HAP-1 (cell line): ENCODE results near the gene SLC25A34.
"Not testable (repeated sequence)": the region's sequence is repeated elsewhere in the genome, so short reads cannot be mapped to it uniquely, and the experiment has no call there.

Source experiments
- DNase-seq, 2 experiments: peaks; one replicate each; pipeline ENCODE4 v3.0.0-alpha.2; 2016 to 2020; ENCODE audit warnings: low spot score in 2 of 2
- H3K27me3 ChIP-seq: fragments of 250-450 bp; sonication (Bioruptor Pico); 2 replicates; pipeline ENCODE4 v1.5.1; 2020; ENCODE audit warnings: low read depth, mild to moderate bottlenecking, moderate library complexity
- H3K36me3 ChIP-seq: fragments of 250-450 bp; sonication (Bioruptor Pico); replicated peaks from 2 replicates; pipeline ENCODE4 v1.5.1; 2020; ENCODE audit warnings: mild to moderate bottlenecking
- H3K4me1 ChIP-seq: fragments of 250-450 bp; sonication (Bioruptor Pico); 2 replicates; pipeline ENCODE4 v1.5.1; 2020; ENCODE audit warnings: mild to moderate bottlenecking
- H3K4me3 ChIP-seq: fragments of 250-450 bp; sonication (Bioruptor Pico); 2 replicates; pipeline ENCODE4 v1.5.1; 2020; ENCODE audit warnings: mild to moderate bottlenecking, moderate library complexity
- H3K9me3 ChIP-seq: fragments of 250-450 bp; sonication (Bioruptor Pico); 2 replicates; pipeline ENCODE4 v1.5.1; 2020; ENCODE audit warnings: mild to moderate bottlenecking, moderate library complexity
- in situ Hi-C: fragments of 300-500 bp; cut with MboI; formaldehyde crosslinking; loops from 3 replicates; pipeline ENCODE4 v1.14.3; 2020; ENCODE audit warnings: low sequenced_read_pairs, inconsistent platforms, mixed read lengths

The SLC25A34 gene

DNA sequence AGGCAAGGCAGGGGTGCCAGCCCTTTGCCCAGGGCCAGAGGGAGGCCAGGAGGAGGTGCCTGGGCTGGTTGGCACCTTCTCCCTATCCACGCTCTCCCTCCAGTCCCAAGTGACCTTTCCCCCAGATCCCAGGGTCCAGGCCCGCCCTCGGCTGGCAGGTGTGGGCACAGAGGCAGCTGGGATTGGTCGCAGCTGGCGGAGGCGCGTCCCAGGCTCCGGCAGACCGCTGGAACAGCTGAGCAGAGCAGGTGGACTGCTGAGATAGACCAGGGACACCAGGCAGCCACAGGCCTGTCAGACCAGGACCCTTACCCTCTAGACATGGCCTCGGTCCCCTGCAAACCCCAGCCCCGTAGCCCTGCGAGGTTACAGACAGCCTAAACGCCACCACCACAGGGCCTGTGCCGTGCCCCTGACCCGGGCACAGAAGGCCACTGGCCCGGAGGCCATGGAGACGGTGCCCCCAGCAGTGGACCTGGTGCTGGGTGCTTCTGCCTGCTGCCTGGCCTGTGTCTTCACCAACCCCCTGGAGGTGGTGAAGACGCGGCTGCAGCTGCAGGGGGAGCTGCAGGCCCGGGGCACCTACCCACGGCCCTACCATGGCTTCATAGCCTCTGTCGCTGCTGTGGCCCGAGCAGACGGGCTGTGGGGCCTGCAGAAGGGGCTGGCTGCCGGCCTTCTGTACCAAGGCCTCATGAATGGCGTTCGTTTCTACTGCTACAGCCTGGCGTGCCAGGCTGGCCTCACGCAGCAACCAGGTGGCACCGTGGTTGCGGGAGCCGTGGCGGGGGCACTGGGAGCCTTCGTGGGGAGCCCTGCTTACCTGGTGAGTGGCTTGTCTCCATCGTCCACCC is at the start of gene SLC25A34:
Gene SLC25A34, plus strand, starts transcription at position 221 of the 854 bp plus-strand sequence. Its CDS starts 228 bp downstream, at position 449.
- Histone ChIP-seq H3K4me3 (no peak within 1 kb of the TSS), H3K36me3 (peaks cover 17% of the 10 kb centered on the region), H3K9me3 (no peaks in the 10 kb centered on the region), H3K27me3 (no peaks in the 10 kb centered on the region), H3K4me1 (no peaks in the 10 kb centered on the region)
- in situ Hi-C loops: no loop called here
- DNase-seq: no peak

GRCh38 chr1:15687446-15687845 is 48.6 kb upstream of the SLC25A34 start:
- Histone ChIP-seq H3K4me1 (peaks cover 15% of the 10 kb centered on the region), H3K36me3 (0 out of 2 replicates have a peak, but pooled peaks cover 9% of the 10 kb centered on the region), H3K4me3 (no peak overlapping the region), H3K27me3 (no peaks in the 10 kb centered on the region), H3K9me3 (no peaks in the 10 kb centered on the region)
- in situ Hi-C loops: no loop called here
- DNase-seq: no peak

DNA sequence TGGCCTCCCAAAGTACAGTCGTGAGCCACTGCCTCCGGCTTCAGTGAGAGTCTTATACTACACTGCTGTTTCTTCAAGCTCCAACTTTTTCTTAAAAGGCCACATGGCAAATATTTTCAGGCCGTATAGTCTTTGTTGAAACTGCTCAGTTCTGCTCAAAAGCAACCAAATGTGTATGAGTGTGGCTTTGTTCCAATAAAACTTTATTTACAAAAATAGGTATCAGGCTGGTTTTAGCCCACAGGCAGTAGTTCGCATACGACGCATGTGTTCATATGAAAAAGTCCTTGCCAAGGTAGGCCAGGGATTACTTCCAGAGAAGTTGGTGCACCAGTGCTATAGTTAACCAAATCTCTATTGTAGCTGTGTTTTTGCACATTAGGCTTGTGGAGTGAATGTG is 45.7 kb upstream of the SLC25A34 start:
- DNase-seq: no peak
- H3K36me3 ChIP-seq: 0 out of 2 replicates have a peak, but pooled peaks cover 9% of the 10 kb centered on the region
- in situ Hi-C loops: no loop called here
- no peaks in the 10 kb centered on the region for H3K27me3 ChIP-seq
- H3K4me1 ChIP-seq: peaks cover 11% of the 10 kb centered on the region
- H3K9me3 ChIP-seq: no peaks in the 10 kb centered on the region
- H3K4me3 ChIP-seq: no peak overlapping the region

DNA sequence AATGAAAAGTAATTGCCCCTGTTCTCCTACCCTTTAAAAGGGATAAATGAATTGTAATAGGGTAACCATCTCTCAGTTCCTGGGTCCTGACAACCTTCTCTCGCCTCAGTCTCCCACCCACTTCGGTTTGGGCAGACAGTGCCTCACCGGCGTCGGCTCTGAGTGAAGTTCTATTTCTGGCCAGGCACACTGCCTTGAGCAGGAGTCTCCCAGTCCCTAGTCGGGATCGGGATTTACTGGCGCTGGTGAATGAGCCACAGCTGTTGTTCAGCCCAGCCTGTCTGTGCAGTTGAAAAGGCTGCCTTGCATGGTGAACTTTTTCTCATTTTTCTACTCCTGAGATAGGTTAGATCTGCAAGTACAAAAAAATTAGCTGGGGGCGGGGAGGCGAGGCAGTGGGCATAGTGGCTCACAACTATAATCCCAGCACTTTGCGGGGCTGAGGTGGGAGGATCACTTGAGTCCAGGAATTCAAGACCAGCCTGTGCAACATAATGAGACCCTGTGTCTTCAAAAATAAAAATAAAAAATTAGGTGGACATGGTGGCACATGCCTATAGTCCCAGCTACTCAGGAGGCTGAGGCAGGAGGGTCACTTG is 44.5 kb upstream of the SLC25A34 start:
- Histone ChIP-seq H3K36me3 (peaks cover 3% of the 10 kb centered on the region; the same call in 1 of the 2 replicates), H3K4me3 (no peak overlapping the region), H3K4me1 (0 out of 2 replicates have a peak, but pooled peaks cover 2% of the 10 kb centered on the region), H3K27me3 (no peaks in the 10 kb centered on the region), H3K9me3 (no peaks in the 10 kb centered on the region)
- in situ Hi-C loops: no loop called here
- DNase-seq: no peak

DNA sequence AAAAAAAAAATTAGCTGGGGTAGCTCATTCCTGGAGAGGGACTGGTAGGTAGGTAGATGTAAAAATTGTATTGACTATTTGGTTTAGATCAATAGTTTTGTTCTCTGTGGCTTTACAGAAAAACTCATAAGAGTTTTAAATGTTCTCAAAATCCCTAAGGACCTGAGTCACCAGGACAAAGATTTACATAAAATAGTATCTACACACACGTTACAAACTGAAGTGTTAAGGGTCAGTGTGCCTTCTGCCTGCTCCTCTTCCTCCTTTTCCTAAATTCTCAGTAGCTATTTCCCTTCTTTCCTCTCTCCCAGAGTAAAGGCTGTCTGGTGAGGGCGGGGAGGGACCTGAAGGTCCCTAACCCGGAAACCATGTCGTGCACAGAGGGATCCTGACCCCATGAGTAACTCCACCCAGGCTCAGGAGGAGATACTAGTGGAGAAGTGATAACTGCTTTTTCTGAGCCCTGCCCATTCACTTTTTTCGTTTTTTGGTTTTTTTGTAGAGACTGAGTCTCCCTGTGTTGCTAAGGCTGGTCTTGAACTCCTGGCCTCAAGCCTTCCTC is 43.9 kb upstream of the SLC25A34 start:
- in situ Hi-C loops: no loop called here
- Histone ChIP-seq H3K9me3 (no peaks in the 10 kb centered on the region), H3K4me3 (no peak overlapping the region), H3K4me1 (0 out of 2 replicates have a peak, but pooled peaks cover 2% of the 10 kb centered on the region), H3K27me3 (no peaks in the 10 kb centered on the region), H3K36me3 (peaks cover 3% of the 10 kb centered on the region; the same call in 1 of the 2 replicates)
- no peak for DNase-seq

DNA sequence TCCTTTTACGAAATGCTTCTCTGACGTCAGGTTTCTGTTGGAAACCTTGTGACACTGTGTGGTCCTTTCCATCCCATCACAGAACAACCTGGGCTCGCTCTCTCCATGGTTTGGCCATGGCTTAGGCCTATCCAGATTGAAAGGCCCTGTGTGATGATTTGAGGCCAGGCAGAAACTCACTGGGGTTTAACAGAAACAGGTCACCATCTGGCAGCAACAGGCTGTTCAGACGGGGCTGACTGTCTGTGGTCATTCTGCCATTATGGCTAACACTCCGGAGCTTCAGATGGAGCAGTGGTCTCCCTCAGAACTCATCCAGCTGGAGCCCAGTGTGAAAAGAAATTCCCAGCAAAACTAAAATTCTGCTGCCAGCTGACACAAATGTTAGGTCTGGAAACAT is 42.7 kb upstream of the SLC25A34 start:
- 0 out of 2 replicates have a peak, but pooled peaks cover 2% of the 10 kb centered on the region for H3K4me1 ChIP-seq
- no peak for DNase-seq
- in situ Hi-C loops: no loop called here
- no peak overlapping the region for H3K4me3 ChIP-seq
- H3K9me3 ChIP-seq: no peaks in the 10 kb centered on the region
- no peaks in the 10 kb centered on the region for H3K27me3 ChIP-seq
- H3K36me3 ChIP-seq: peaks cover 3% of the 10 kb centered on the region; the same call in 1 of the 2 replicates

- H3K27me3 ChIP-seq: no peaks in the 10 kb centered on the region
- no peak overlapping the region for H3K4me3 ChIP-seq
- H3K9me3 ChIP-seq: no peaks in the 10 kb centered on the region
- H3K36me3 ChIP-seq: no peaks in the 10 kb centered on the region; the same call in 1 of the 2 replicates
- no peaks in the 10 kb centered on the region for H3K4me1 ChIP-seq
- DNase-seq: no peak
- in situ Hi-C loops: no loop called here
Observed at GRCh38 chr1:15696956-15697521, 39.0 kb upstream of the SLC25A34 start.

DNA sequence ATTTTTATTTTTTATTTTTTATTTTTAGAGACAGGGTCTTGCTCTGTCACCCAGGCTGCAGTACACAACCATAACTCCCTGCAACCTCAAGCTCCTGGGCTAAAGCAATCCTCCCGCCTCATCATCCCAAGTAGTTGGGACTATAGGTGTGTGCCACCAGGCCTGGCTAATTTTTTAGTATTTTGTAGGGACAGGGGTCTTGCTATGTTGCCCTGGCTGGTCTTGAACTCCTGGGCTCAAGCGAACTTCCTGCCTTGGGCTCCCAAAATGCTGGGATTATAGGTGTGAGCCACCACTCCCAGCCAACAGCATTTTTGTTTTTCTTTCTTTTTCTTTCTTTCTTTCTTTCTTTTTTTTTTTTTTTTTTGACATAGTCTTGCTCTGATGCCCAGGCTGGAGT is 37.9 kb upstream of the SLC25A34 start:
- no peak overlapping the region for H3K4me3 ChIP-seq
- no peaks in the 10 kb centered on the region for H3K9me3 ChIP-seq
- no peaks in the 10 kb centered on the region for H3K4me1 ChIP-seq
- in situ Hi-C loops: no loop called here
- DNase-seq: no peak
- H3K27me3 ChIP-seq: no peaks in the 10 kb centered on the region
- no peaks in the 10 kb centered on the region; the same call in 1 of the 2 replicates for H3K36me3 ChIP-seq

GRCh38 chr1:15699321-15699720 is 36.7 kb upstream of the SLC25A34 start:
- H3K36me3 ChIP-seq, in situ Hi-C loops, H3K27me3 ChIP-seq, H3K4me3 ChIP-seq, DNase-seq, H3K4me1 ChIP-seq, H3K9me3 ChIP-seq: not testable (repeated sequence)

GRCh38 chr1:15700508-15700907 is 35.5 kb upstream of the SLC25A34 start:
- no peak overlapping the region for H3K4me3 ChIP-seq
- in situ Hi-C loops: no loop called here
- no peaks in the 10 kb centered on the region for H3K4me1 ChIP-seq
- H3K9me3 ChIP-seq: no peaks in the 10 kb centered on the region
- H3K27me3 ChIP-seq: no peaks in the 10 kb centered on the region
- H3K36me3 ChIP-seq: no peaks in the 10 kb centered on the region; the same call in 1 of the 2 replicates
- DNase-seq: no peak

- Histone ChIP-seq H3K4me1 (no peaks in the 10 kb centered on the region), H3K36me3 (no peaks in the 10 kb centered on the region; the same call in 1 of the 2 replicates), H3K4me3 (no peak overlapping the region), H3K9me3 (no peaks in the 10 kb centered on the region), H3K27me3 (no peaks in the 10 kb centered on the region)
- in situ Hi-C loops: no loop called here
- DNase-seq: no peak
Observed at GRCh38 chr1:15701784-15702183, 34.3 kb upstream of the SLC25A34 start.

DNA sequence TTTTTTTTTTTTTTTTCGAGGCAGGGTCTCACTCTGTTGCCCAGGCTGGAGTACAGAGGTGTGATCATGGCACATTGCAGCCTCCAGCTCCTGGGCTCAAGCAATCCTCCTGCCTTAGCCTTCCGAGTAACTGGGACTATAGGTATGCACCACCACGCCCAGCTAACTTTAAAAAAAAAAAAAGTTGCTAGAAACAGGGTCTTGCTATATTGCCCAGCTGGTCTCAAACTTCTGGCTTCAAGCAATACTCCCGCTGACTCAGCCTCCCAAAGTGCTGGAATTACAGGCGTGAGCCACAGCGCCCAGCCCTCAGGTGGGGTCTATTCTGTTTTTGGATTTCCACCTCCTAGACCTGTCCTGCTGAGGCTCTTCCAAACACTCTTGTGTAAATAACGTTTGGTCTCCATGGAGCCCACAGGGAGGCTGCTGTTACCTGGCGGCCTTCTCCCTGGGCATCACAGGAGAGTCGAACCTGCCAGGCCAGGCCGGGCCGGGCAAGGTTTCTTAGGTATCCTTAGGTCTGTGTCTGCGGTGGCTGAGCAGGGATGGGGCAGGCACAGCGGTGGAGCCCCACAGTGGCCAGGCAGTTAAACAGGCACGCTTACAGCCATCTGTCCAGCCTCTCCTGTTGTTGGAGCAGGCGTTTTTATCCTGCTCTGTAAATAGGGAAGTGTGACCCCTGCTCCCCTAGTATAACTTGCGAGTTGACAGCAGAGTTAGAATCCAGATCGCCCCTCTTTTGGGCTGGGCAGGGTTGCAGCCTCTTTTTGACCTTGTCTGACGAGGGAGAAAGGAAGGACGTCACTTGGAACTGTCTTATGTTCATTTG is 33.1 kb upstream of the SLC25A34 start:
- in situ Hi-C loops: no loop called here
- H3K4me3 ChIP-seq: no peak overlapping the region
- no peak for DNase-seq
- H3K27me3 ChIP-seq: no peaks in the 10 kb centered on the region
- no peaks in the 10 kb centered on the region; the same call in 1 of the 2 replicates for H3K36me3 ChIP-seq
- H3K9me3 ChIP-seq: no peaks in the 10 kb centered on the region
- H3K4me1 ChIP-seq: no peaks in the 10 kb centered on the region

GRCh38 chr1:15703562-15703961 is 32.5 kb upstream of the SLC25A34 start:
- Histone ChIP-seq H3K4me3 (no peak overlapping the region), H3K27me3 (no peaks in the 10 kb centered on the region), H3K9me3 (no peaks in the 10 kb centered on the region), H3K4me1 (no peaks in the 10 kb centered on the region), H3K36me3 (no peaks in the 10 kb centered on the region; the same call in 1 of the 2 replicates)
- in situ Hi-C loops: no loop called here
- no peak for DNase-seq
